AG09319 (cell line): ENCODE data around the gene TMED10.
"Not testable (repeated sequence)": the region's sequence is repeated elsewhere in the genome, so short reads cannot be mapped to it uniquely, and the experiment has no call there.

Experiments used
- DNase-seq: peaks from one replicate; pipeline ENCODE4 v3.0.0-alpha.2; 2010; ENCODE audit warnings: low read depth; ENCODE audit errors: extremely low read depth
- CTCF ChIP-seq: IDR thresholded peaks from 2 replicates; pipeline ENCODE4 v1.5.1; 2011; ENCODE audit warnings: low read depth, mild to moderate bottlenecking, inconsistent platforms, low read length, moderate library complexity

Gene TMED10

GRCh38 chr14:75162631-75163030 lies 13.8 kb downstream of the TMED10 start:
- no peak for DNase-seq
- no peak for TF ChIP-seq CTCF

- no peak for DNase-seq
- TF ChIP-seq CTCF = no peak
Measured at GRCh38 chr14:75158843-75159614, 17.4 kb downstream of the TMED10 start.

- no peak for TF ChIP-seq CTCF
- no peak for DNase-seq
Measured at GRCh38 chr14:75156901-75157300, 19.5 kb downstream of the TMED10 start.

- no peak for DNase-seq
- no peak for TF ChIP-seq CTCF
Measured at GRCh38 chr14:75156111-75156510, 20.3 kb downstream of the TMED10 start.

- no peak for TF ChIP-seq CTCF
- DNase-seq = no peak
Measured at GRCh38 chr14:75155169-75155568, 21.2 kb downstream of the TMED10 start.

GRCh38 chr14:75153295-75153694 lies 23.1 kb downstream of the TMED10 start:
- no peak for TF ChIP-seq CTCF
- no peak for DNase-seq

GRCh38 chr14:75151851-75152250 lies 24.6 kb downstream of the TMED10 start:
- no peak for TF ChIP-seq CTCF
- DNase-seq = no peak

- not testable (repeated sequence) for DNase-seq
Measured at GRCh38 chr14:75150637-75151036, 25.8 kb downstream of the TMED10 start.
